GM19328 (cell line): ENCODE measurements around the gene GRK4.

Experiments
- ATAC-seq: cut with Tn5 transposase; IDR thresholded peaks from one replicate; pipeline ENCODE4 v1.9.1; 2021; ENCODE audit warnings: mild to moderate bottlenecking, moderate library complexity; ENCODE audit not compliant: unreplicated experiment

Gene GRK4

DNA sequence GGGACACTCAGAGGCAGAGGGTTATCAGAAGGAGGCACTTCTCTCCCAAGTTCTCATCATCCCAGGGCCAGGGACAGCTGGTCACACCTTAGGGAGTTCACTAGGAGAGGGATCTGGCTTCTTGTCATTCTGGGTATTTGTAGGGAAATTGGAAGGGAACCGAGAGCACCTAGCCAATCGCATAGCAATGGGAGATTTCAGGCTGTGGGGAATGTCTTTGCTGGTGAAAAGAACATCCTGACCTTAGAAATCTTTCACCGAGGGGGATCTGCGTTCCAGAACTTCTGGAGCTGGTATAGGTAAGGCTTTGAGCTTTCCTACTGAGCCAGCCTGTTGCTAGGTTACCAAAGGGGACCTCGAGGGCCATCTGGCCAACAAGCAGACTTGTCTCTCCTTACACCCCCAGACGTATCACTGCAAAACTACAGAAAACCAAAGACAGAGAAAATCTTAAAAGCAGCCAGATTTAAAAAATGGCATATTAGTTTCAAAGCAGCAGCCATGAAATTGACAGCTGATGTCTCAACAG lies 104.2 kb downstream of the GRK4 start:
- no peak for ATAC-seq

DNA sequence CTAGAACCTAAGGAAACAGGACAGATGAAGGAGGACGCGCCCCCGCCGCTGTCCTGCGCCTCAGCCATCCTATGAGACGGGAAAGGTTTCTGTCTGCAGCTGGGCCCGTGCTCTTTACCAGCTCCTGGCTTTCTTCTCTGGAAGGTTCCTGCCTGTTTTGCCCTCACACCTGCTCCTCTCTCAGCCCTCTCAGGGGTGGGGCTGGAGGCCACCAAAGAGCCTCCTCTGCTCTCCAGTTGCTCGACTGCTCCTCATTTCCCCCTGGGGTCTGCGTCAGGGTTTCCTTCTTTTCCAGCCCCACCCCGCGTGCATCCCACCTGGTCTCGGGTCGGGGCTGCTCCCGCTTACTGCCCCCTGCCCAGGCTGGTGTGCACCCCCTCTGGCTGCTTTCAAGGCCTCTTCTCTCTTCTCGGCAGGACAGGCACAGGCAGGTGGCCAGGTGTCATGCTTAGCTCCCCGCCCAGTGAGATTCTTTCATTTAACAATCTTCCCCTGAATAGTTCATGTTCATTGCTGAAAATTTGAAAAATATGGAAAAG lies 106.4 kb downstream of the GRK4 start:
- ATAC-seq = no peak

DNA sequence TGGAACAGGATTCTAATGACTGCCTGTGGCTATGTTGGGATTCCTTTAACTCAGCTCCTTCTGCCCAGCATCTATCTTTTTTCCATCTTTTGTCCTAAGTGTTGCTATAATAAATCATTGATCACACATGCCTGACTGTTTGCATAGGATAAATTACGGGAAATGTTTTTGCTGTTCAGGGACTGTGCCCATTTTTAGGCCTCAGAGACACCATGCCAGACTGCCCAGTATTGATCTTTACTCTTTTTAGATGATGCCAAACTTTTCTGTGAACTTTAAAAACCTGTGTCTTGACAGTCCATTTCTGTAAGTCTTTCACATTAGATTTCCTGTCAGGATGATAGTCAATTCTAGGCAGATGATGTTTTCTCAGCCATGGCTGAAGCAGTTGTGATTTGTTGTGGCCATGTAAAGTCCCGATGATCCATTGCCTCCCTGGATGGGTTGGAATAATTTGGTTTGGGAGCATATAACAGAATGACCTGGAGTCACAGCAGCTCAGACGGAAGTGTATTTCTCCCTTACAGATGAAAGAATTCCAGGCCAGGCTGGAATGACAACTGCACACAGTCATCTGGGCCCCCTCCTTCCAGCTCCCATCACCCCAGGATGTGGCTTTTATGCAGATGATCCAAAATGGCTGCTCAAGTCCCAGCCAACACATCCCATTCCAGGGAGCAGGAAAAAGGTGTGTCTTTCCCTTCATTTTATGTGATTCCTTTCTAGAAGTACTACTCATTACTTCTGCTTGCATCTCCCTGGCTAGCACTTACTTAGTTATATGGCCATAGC lies 107.5 kb downstream of the GRK4 start:
- no peak for ATAC-seq

DNA sequence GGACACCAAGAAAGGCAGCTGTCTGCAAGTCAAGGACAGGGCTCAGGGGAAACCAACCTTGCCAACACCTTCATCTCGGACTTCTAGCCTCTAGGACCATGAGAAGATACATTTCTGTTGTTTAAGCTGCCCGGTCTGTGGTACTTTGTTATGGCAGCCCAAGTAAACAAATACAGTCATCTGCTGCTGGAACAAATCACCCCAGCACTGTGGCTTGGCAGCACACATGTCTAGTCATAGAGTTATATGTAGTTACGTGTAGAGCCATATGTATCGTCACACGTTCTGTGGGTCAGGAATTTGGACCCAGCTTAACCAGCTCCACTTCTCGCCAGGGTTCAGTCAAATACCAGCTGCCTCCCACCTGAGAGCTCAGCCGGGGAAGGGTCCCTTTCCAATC lies 108.4 kb downstream of the GRK4 start:
- no peak for ATAC-seq

DNA sequence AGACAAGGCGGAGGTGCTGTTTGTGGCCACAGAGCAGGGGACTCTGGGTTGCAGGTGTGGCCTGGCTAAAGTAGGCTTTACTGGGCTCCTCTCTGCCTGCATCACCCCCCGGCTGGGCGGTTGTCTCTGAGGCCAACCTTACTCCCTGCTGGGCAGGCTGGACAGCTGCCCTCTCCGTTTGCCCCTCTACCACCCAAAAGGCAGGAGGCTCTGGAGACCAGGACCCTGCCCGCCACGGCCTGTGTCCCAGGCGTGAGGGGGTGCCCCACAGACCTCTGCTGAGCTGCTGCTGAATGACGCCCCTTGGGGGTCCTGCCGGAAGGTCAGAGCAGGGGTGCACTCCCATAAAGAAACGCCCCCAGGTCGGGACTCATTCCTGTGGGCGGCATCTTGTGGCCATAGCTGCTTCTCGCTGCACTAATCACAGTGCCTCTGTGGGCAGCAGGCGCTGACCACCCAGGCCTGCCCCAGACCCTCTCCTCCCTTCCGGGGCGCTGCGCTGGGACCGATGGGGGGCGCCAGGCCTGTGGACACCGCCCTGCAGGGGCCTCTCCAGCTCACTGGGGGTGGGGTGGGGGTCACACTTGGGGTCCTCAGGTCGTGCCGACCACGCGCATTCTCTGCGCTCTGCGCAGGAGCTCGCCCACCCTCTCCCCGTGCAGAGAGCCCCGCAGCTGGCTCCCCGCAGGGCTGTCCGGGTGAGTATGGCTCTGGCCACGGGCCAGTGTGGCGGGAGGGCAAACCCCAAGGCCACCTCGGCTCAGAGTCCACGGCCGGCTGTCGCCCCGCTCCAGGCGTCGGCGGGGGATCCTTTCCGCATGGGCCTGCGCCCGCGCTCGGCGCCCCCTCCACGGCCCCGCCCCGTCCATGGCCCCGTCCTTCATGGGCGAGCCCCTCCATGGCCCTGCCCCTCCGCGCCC lies 110.0 kb downstream of the GRK4 start:
- peak; percentile 26 for ATAC-seq

DNA sequence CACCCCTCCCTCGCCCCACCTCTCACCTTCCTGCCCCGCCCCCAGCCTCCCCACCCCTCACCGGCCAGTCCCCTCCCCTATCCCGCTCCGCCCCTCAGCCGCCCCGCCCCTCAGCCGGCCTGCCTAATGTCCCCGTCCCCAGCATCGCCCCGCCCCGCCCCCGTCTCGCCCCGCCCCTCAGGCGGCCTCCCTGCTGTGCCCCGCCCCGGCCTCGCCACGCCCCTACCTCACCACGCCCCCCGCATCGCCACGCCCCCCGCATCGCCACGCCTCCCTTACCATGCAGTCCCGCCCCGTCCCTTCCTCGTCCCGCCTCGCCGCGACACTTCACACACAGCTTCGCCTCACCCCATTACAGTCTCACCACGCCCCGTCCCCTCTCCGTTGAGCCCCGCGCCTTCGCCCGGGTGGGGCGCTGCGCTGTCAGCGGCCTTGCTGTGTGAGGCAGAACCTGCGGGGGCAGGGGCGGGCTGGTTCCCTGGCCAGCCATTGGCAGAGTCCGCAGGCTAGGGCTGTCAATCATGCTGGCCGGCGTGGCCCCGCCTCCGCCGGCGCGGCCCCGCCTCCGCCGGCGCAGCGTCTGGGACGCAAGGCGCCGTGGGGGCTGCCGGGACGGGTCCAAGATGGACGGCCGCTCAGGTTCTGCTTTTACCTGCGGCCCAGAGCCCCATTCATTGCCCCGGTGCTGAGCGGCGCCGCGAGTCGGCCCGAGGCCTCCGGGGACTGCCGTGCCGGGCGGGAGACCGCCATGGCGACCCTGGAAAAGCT lies 110.9 kb downstream of the GRK4 start, which contains the start of the genes HTT and HTT-AS:
Gene HTT (plus strand): TSS at position 604 of the 768 bp plus-strand sequence. CDS start 145 bp downstream, at position 749.
Gene HTT-AS (minus strand): TSS at position 461 of the 768 bp plus-strand sequence.
- ATAC-seq = peak; percentile 76

DNA sequence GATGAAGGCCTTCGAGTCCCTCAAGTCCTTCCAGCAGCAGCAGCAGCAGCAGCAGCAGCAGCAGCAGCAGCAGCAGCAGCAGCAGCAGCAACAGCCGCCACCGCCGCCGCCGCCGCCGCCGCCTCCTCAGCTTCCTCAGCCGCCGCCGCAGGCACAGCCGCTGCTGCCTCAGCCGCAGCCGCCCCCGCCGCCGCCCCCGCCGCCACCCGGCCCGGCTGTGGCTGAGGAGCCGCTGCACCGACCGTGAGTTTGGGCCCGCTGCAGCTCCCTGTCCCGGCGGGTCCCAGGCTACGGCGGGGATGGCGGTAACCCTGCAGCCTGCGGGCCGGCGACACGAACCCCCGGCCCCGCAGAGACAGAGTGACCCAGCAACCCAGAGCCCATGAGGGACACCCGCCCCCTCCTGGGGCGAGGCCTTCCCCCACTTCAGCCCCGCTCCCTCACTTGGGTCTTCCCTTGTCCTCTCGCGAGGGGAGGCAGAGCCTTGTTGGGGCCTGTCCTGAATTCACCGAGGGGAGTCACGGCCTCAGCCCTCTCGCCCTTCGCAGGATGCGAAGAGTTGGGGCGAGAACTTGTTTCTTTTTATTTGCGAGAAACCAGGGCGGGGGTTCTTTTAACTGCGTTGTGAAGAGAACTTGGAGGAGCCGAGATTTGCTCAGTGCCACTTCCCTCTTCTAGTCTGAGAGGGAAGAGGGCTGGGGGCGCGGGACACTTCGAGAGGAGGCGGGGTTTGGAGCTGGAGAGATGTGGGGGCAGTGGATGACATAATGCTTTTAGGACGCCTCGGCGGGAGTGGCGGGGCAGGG lies 111.7 kb downstream of the GRK4 start:
- no peak for ATAC-seq

DNA sequence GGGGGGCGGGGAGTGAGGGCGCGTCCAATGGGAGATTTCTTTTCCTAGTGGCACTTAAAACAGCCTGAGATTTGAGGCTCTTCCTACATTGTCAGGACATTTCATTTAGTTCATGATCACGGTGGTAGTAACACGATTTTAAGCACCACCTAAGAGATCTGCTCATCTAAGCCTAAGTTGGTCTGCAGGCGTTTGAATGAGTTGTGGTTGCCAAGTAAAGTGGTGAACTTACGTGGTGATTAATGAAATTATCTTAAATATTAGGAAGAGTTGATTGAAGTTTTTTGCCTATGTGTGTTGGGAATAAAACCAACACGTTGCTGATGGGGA lies 112.2 kb downstream of the GRK4 start:
- no peak for ATAC-seq

DNA sequence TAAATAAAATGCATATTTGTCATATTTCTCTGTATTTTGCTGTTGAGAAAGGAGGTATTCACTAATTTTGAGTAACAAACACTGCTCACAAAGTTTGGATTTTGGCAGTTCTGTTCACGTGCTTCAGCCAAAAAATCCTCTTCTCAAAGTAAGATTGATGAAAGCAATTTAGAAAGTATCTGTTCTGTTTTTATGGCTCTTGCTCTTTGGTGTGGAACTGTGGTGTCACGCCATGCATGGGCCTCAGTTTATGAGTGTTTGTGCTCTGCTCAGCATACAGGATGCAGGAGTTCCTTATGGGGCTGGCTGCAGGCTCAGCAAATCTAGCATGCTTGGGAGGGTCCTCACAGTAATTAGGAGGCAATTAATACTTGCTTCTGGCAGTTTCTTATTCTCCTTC lies 114.4 kb downstream of the GRK4 start:
- peak; percentile 27 for ATAC-seq

DNA sequence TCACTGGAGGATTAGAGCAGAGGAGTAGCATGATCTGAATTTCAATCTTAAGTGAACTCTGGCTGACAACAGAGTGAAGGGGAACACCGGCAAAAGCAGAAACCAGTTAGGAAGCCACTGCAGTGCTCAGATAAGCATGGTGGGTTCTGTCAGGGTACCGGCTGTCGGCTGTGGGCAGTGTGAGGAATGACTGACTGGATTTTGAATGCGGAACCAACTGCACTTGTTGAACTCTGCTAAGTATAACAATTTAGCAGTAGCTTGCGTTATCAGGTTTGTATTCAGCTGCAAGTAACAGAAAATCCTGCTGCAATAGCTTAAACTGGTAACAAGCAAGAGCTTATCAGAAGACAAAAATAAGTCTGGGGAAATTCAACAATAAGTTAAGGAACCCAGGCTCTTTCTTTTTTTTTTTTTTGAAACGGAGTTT lies 116.3 kb downstream of the GRK4 start:
- no peak for ATAC-seq

DNA sequence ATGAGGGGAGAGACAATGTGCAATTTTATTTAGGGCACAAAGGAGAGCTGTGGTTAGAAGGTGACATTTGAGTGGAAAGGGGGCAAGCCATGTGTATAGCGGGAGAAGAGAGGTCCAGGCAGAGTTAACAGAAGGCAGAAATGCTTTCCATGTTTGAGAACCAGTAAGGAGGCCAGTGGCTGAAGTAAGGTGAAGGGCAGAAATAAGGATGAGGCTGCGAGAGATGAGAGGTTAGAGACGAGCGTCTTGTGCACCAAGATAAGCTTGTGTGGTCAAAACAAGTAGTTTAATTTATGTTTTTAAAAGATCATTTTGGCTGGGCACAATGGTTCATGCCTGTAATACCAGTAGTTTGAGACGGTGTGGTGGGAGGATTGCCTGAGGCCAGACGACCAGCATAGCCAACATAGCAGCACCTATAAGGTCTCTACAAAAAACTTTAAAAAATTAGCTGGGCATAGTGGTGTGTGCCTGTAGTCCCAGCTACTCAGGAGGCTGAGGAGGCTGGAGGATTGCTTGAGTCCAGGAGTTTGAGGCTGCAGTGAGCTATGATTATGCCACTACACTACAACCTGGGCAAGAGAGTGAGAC lies 119.6 kb downstream of the GRK4 start:
- ATAC-seq = no peak

DNA sequence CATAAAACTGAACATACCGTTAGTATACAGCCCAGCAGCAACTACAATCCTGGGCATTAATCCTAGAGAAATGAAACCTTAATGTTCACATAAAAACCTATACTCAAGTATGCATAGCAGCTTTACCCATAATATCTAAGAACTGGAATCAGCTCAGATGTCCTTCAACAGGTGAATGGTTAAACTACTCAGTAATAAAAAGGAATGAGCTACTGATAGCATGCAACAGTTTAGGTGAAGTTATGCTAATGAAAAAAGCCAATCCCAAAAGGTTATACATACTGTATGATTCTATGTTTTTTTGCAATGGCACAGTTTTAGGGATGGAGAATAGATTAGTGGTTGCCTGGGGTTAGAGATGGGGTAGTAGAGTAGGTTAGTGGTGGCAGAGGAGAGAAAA lies 120.4 kb downstream of the GRK4 start:
- ATAC-seq = no peak

DNA sequence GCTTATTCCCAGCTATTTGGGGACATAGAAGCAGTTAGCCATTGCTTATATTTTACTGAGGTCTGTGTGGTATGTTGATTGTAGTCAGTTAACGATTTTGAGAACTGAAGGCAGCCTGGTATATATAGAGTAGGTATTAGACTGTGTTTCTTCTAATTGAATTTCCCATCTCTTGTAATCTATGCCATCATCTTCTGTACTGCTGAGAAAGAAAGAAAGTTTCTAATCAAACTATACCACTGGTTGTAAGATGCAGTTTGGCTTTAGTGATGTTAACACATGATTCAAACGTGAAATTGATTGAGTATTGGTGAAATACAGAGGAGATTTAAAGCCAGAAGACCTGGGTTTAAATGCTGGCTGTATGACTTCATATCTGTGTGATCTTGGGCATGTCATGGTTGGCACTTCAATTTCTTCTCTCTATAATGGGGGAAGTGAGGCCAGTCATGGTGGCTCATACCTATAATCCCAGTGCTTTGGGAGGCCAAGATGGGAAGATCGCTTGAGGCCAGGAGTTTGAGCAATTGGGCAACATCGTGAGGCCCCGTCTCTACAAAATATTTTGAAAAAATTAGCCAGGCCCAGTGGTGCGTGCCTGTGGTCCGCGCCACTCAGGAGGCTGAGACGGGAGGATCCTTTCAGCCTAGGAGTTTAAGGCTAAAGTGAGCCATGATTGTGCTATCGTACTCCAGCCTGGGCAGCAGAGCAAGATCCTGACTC lies 122.7 kb downstream of the GRK4 start:
- no peak for ATAC-seq

DNA sequence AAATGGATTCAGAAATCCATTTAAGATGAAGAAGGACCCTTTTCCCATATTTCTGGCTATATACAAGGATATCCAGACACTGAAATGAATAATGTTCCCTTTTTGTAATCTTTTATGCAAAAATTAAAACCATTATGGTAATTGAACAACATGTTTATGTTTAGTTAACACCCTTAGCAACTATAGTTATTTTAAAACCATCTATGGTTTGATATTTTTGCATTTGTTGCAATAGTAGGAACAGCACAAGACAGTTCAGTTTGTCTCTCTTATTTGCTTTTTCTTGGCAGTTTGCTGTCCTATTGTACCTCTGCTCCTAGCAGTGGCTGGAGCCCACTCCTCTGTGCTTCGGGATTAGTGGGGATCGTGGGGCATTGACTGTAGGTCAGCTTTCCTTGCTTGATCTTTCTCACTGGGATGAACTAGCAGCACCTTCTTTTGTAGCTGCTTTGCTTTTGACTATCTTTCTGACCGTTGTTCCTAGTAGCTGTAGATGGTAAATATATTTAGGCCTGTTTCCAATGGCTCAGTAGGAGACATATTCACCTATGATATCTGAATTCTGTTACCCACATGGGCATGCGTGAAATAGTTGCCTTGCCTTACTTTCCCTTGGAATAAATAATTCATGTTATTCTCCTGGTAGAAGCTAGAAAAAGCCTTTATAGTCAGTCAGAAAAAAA lies 123.9 kb downstream of the GRK4 start:
- no peak for ATAC-seq
